Head of caudate nucleus (tissue), 42 donors: ENCODE results near the gene MTSS2.

Experiments
- DNase-seq, 42 donors: peaks; one replicate each; pipeline versions ENCODE4 v3.0.0 to v3.0.0-alpha.2; 2020 to 2021; ENCODE audit warnings: mixed read lengths in 7 of 42
- intact Hi-C: fragments of 100-400 bp; cut with DNase I; formaldehyde crosslinking; loops from one replicate; pipeline ENCODE4 v1.15.0; 2022

MTSS2 gene

GRCh38 chr16:70685938-70686375 lies at the start of gene MTSS2:
Gene MTSS2 (minus strand): TSS chr16:70686053. CDS start chr16:70685791, 262 bp downstream.
- peak; percentile 55 to 96 (median 88) for DNase-seq
- intact Hi-C loops = no loop called here

- intact Hi-C loops = no loop called here
- no peak for DNase-seq
These were observed 49.5 kb upstream of the MTSS2 start for GRCh38 chr16:70735141-70735979.

- no peak for DNase-seq
- intact Hi-C loops = no loop called here
These were observed 48.8 kb upstream of the MTSS2 start for GRCh38 chr16:70734522-70735095.

GRCh38 chr16:70730944-70731343 lies 45.1 kb upstream of the MTSS2 start:
- peak in 7 of 42 donors; percentile 35 to 70 (median 46) for DNase-seq
- intact Hi-C loops = no loop called here

GRCh38 chr16:70730031-70730430 lies 44.2 kb upstream of the MTSS2 start:
- intact Hi-C loops = no loop called here
- peak in 20 of 42 donors; percentile 34 to 64 (median 48) for DNase-seq

GRCh38 chr16:70729292-70729691 lies 43.4 kb upstream of the MTSS2 start:
- intact Hi-C loops = loop anchor here (5.0 kb wide), 1 partner anchor 47 kb away; no protein-coding TSS in a partner anchor

GRCh38 chr16:70728150-70728549 lies 42.3 kb upstream of the MTSS2 start:
- intact Hi-C loops = loop anchor here (5.0 kb wide), 1 partner anchor 46 kb away; no protein-coding TSS in a partner anchor
- DNase-seq = no peak

More at GRCh38 chr16:70729292-70729691, 43.4 kb upstream of the MTSS2 start:
- no peak for DNase-seq

GRCh38 chr16:70726892-70727361 lies 41.1 kb upstream of the MTSS2 start:
- no peak for DNase-seq
- intact Hi-C loops = loop anchor here (5.0 kb wide), 1 partner anchor 45 kb away; no protein-coding TSS in a partner anchor

GRCh38 chr16:70725912-70726828 lies 40.3 kb upstream of the MTSS2 start:
- intact Hi-C loops = loop anchor here (5.0 kb wide), 1 partner anchor 44 kb away; no protein-coding TSS in a partner anchor
- peak; percentile 69 to 94 (median 86) for DNase-seq

GRCh38 chr16:70725024-70725911 lies 39.4 kb upstream of the MTSS2 start:
- DNase-seq = peak in 25 of 42 donors; percentile 13 to 71 (median 48)
- intact Hi-C loops = loop anchor here (5.0 kb wide), 1 partner anchor 43 kb away; no protein-coding TSS in a partner anchor

GRCh38 chr16:70724146-70725023 lies 38.5 kb upstream of the MTSS2 start:
- intact Hi-C loops = loop anchor here (5.0 kb wide), 1 partner anchor 42 kb away; no protein-coding TSS in a partner anchor
- DNase-seq = no peak

GRCh38 chr16:70723740-70724145 lies 37.9 kb upstream of the MTSS2 start:
- intact Hi-C loops = no loop called here
- no peak for DNase-seq

GRCh38 chr16:70721202-70721963 lies 35.5 kb upstream of the MTSS2 start:
- intact Hi-C loops = no loop called here
- DNase-seq = no peak

- no peak for DNase-seq
These were observed 34.8 kb upstream of the MTSS2 start for GRCh38 chr16:70720425-70721201.

GRCh38 chr16:70717065-70717464 lies 31.2 kb upstream of the MTSS2 start:
- intact Hi-C loops = no loop called here
- no peak for DNase-seq

More at GRCh38 chr16:70720425-70721201, 34.8 kb upstream of the MTSS2 start:
- intact Hi-C loops = no loop called here
